Right atrium auricular region (tissue), 2 donors: Measurements from ENCODE around the gene MGME1. TPM values are rescaled to one million over a fixed set of nuclear protein-coding genes. Genes with fewer than 3 reads are reported as not detected.
A peak's percentile ranks its signal among the peaks of the same experiment; 100 is the strongest.
"Not testable (repeated sequence)": the region's sequence is repeated elsewhere in the genome, so short reads cannot be mapped to it uniquely, and the experiment has no call there.

ENCODE experiments used
- DNase-seq: peaks from one replicate; pipeline ENCODE4 v3.0.0-alpha.2; 2019; ENCODE audit warnings: low spot score
- H3K27ac ChIP-seq, 2 donors: fragments of 200-600 bp; sonication (generic); 1 replicate in 1 of 2; 2 replicates in 1 of 2; pipeline ENCODE4 v1.5.1; 2016 to 2019
- H3K27me3 ChIP-seq, 2 donors: fragments of 200-600 bp; sonication (generic); one replicate each; pipeline versions ENCODE4 v1.5.1 to v1.6.0; 2017 to 2019
- H3K36me3 ChIP-seq: fragments of 200-600 bp; sonication (generic); one replicate; pipeline ENCODE4 v1.5.1; 2016
- H3K4me1 ChIP-seq, 2 donors: fragments of 200-600 bp; sonication (generic); one replicate each; pipeline versions ENCODE4 v1.5.1 to v1.6.0; 2017 to 2019
- H3K4me3 ChIP-seq, 2 donors: fragments of 200-600 bp; sonication (generic); 1 replicate in 1 of 2; 2 replicates in 1 of 2; pipeline ENCODE4 v1.5.1; 2017 to 2019; ENCODE audit warnings: mild to moderate bottlenecking in 1 of 2, moderate library complexity in 1 of 2
- H3K9me3 ChIP-seq, 2 donors: fragments of 200-600 bp; sonication (generic); one replicate each; pipeline ENCODE4 v1.5.1; 2019
- total RNA-seq, 2 donors: library from RNA; depleted of rRNA; stranded (reverse); fragments of >200 nt; gene quantifications; one replicate each; pipeline ENCODE4 v1.1.0, GENCODE V29; 2016
- TF ChIP-seq, protein P1 (sequence below), 2 donors: fragments of 200-600 bp; sonication (generic); IDR thresholded peaks; one replicate each; pipeline ENCODE4 v1.5.1; 2019; ENCODE audit warnings: antibody characterized with exemption in 2 of 2

MGME1 gene
- total RNA-seq, 2 donors from 2014 or later, result 2.7 to 7.1 TPM

- Histone ChIP-seq H3K27me3 (no peaks in the 10 kb centered on the region), H3K27ac (no peak overlapping the region), H3K4me3 (no peak overlapping the region), H3K9me3 (no peaks in the 10 kb centered on the region), H3K4me1 (no peaks in the 10 kb centered on the region), H3K36me3 (no peaks in the 10 kb centered on the region)
- TF ChIP-seq, protein P1, sequence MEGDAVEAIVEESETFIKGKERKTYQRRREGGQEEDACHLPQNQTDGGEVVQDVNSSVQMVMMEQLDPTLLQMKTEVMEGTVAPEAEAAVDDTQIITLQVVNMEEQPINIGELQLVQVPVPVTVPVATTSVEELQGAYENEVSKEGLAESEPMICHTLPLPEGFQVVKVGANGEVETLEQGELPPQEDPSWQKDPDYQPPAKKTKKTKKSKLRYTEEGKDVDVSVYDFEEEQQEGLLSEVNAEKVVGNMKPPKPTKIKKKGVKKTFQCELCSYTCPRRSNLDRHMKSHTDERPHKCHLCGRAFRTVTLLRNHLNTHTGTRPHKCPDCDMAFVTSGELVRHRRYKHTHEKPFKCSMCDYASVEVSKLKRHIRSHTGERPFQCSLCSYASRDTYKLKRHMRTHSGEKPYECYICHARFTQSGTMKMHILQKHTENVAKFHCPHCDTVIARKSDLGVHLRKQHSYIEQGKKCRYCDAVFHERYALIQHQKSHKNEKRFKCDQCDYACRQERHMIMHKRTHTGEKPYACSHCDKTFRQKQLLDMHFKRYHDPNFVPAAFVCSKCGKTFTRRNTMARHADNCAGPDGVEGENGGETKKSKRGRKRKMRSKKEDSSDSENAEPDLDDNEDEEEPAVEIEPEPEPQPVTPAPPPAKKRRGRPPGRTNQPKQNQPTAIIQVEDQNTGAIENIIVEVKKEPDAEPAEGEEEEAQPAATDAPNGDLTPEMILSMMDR (IDR thresholded peaks at IDR 0.05), result no peak
- DNase-seq, result no peak
These were observed 49.3 kb downstream of the MGME1 start for GRCh38 chr20:18018100-18018499.

- no peak overlapping the region for H3K27ac ChIP-seq
- no peaks in the 10 kb centered on the region for H3K36me3 ChIP-seq
- H3K4me1 ChIP-seq, result no peaks in the 10 kb centered on the region
- H3K4me3 ChIP-seq, result no peak overlapping the region
- no peaks in the 10 kb centered on the region for H3K9me3 ChIP-seq
- no peaks in the 10 kb centered on the region for H3K27me3 ChIP-seq
- DNase-seq, result no peak
- TF ChIP-seq, protein P1 (IDR thresholded peaks at IDR 0.05), result peak in 1 of 2 donors; percentile 21
These were observed 50.2 kb downstream of the MGME1 start for GRCh38 chr20:18019068-18019467.

GRCh38 chr20:18020931-18021330 is 52.1 kb downstream of the MGME1 start:
- TF ChIP-seq, protein P1 (IDR thresholded peaks at IDR 0.05), result no peak
- DNase-seq, result no peak
- Histone ChIP-seq H3K9me3 (no peaks in the 10 kb centered on the region), H3K4me1 (no peaks in the 10 kb centered on the region), H3K36me3 (no peaks in the 10 kb centered on the region), H3K27ac (no peak overlapping the region), H3K4me3 (no peak overlapping the region), H3K27me3 (no peaks in the 10 kb centered on the region)

DNA sequence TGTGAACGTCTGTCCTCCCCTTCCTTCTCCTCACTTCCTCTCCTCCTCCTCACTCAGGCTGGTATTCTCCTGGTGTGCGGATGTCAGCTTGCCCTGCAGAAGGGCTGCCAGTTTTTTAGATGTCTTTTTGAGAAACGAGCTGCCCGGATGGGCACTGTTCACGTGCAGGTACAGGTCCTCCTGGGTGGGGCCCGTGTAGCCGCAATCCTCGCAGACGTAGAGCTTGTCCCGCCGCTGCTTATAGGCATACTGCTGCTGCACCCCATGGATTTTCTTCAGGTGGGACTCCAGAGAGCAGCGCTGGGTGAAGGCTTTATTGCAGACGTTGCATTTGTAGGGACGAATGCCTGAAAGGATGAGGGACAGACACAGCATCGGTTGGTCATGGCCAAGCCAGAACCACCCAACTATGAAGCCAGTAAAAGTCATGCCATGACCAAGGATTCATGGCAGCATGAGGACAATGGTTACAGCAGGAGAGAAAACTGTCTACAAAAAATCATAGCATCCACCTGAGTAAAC is 55.8 kb downstream of the MGME1 start:
- H3K27ac ChIP-seq, result no peak overlapping the region
- TF ChIP-seq, protein P1 (IDR thresholded peaks at IDR 0.05), result no peak
- no peaks in the 10 kb centered on the region for H3K36me3 ChIP-seq
- DNase-seq, result no peak
- no peaks in the 10 kb centered on the region for H3K9me3 ChIP-seq
- no peak overlapping the region for H3K4me3 ChIP-seq
- H3K4me1 ChIP-seq, result no peaks in the 10 kb centered on the region
- H3K27me3 ChIP-seq, result no peaks in the 10 kb centered on the region

GRCh38 chr20:18027011-18027410 is 58.2 kb downstream of the MGME1 start:
- H3K27ac ChIP-seq, DNase-seq, H3K9me3 ChIP-seq, H3K27me3 ChIP-seq, H3K4me1 ChIP-seq, H3K36me3 ChIP-seq, H3K4me3 ChIP-seq: not testable (repeated sequence)

- no peaks in the 10 kb centered on the region for H3K4me1 ChIP-seq
- H3K27ac ChIP-seq, result no peak overlapping the region
- no peaks in the 10 kb centered on the region for H3K27me3 ChIP-seq
- H3K36me3 ChIP-seq, result no peaks in the 10 kb centered on the region
- TF ChIP-seq, protein P1 (IDR thresholded peaks at IDR 0.05), result no peak
- H3K4me3 ChIP-seq, result no peak overlapping the region
- no peak for DNase-seq
- H3K9me3 ChIP-seq, result no peaks in the 10 kb centered on the region
These were observed 61.2 kb downstream of the MGME1 start for GRCh38 chr20:18030020-18030419.
